ENCODE measurements around the gene CDS2.
"Not testable (repeated sequence)": the region's sequence is repeated elsewhere in the genome, so short reads cannot be mapped to it uniquely, and the experiment has no call there.

The CDS2 gene

GRCh38 chr20:5096463-5096862, 30.3 kb upstream of the CDS2 start:
- Histone ChIP-seq H3K36me3 (peaks cover 46% of the 10 kb centered on the region), H3K27ac (peak overlapping the region; percentile 87), H3K4me3 (ENCODE audit: low read depth, low read length) (no peak overlapping the region), H3K9me3 (ENCODE audit: severe bottlenecking) (no peaks in the 10 kb centered on the region), H3K27me3 (ENCODE audit: insufficient read depth, low read depth, severe bottlenecking) (no peaks in the 10 kb centered on the region)
- TF ChIP-seq, protein P1, sequence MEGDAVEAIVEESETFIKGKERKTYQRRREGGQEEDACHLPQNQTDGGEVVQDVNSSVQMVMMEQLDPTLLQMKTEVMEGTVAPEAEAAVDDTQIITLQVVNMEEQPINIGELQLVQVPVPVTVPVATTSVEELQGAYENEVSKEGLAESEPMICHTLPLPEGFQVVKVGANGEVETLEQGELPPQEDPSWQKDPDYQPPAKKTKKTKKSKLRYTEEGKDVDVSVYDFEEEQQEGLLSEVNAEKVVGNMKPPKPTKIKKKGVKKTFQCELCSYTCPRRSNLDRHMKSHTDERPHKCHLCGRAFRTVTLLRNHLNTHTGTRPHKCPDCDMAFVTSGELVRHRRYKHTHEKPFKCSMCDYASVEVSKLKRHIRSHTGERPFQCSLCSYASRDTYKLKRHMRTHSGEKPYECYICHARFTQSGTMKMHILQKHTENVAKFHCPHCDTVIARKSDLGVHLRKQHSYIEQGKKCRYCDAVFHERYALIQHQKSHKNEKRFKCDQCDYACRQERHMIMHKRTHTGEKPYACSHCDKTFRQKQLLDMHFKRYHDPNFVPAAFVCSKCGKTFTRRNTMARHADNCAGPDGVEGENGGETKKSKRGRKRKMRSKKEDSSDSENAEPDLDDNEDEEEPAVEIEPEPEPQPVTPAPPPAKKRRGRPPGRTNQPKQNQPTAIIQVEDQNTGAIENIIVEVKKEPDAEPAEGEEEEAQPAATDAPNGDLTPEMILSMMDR (IDR thresholded peaks at IDR 0.05; ENCODE audit: low read depth, low read length) = no peak
- DNase-seq = no peak

DNA sequence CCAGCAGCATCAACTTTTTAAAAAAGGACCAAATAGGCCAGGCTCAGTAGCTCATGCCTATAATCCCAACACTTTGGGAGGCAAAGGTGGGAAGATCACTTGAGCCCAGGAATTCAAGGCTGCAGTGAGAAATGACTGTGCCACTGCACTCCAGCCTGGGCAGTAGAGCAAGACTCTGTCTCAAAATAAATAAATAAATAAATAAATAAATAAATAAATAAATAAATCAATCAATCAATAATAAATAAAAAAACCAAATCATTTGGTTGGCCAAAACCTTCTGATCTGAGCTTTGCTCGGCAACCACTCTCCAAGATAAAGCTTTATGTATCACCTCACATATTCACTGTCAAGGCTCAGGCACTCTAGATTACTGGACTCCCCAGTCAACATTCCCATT, 27.8 kb upstream of the CDS2 start:
- peaks cover 59% of the 10 kb centered on the region for H3K36me3 ChIP-seq
- not testable (repeated sequence) for H3K27ac ChIP-seq; H3K9me3 ChIP-seq (ENCODE audit: severe bottlenecking); H3K27me3 ChIP-seq (ENCODE audit: insufficient read depth, low read depth, severe bottlenecking); DNase-seq; H3K4me3 ChIP-seq (ENCODE audit: low read depth, low read length)

GRCh38 chr20:5099909-5100308, 26.9 kb upstream of the CDS2 start:
- peaks cover 68% of the 10 kb centered on the region for H3K36me3 ChIP-seq
- DNase-seq, H3K27ac ChIP-seq: not testable (repeated sequence)

GRCh38 chr20:5100684-5101347, 26.0 kb upstream of the CDS2 start:
- Histone ChIP-seq H3K27ac (no peak overlapping the region), H3K9me3 (ENCODE audit: severe bottlenecking) (no peaks in the 10 kb centered on the region), H3K27me3 (ENCODE audit: insufficient read depth, low read depth, severe bottlenecking) (no peaks in the 10 kb centered on the region), H3K36me3 (peaks cover 76% of the 10 kb centered on the region), H3K4me3 (ENCODE audit: low read depth, low read length) (no peak overlapping the region)
- DNase-seq = peak; percentile 69
- TF ChIP-seq, protein P1 (IDR thresholded peaks at IDR 0.05; ENCODE audit: low read depth, low read length) = peak; percentile 71

More at GRCh38 chr20:5099909-5100308, 26.9 kb upstream of the CDS2 start:
- not testable (repeated sequence) for H3K9me3 ChIP-seq (ENCODE audit: severe bottlenecking); H3K27me3 ChIP-seq (ENCODE audit: insufficient read depth, low read depth, severe bottlenecking); H3K4me3 ChIP-seq (ENCODE audit: low read depth, low read length)

- no peak overlapping the region for H3K27ac ChIP-seq
- no peaks in the 10 kb centered on the region for H3K9me3 ChIP-seq (ENCODE audit: severe bottlenecking)
- no peak for DNase-seq
- TF ChIP-seq, protein P1 (IDR thresholded peaks at IDR 0.05; ENCODE audit: low read depth, low read length) = no peak
- no peaks in the 10 kb centered on the region for H3K27me3 ChIP-seq (ENCODE audit: insufficient read depth, low read depth, severe bottlenecking)
- peaks cover 91% of the 10 kb centered on the region for H3K36me3 ChIP-seq
- no peak overlapping the region for H3K4me3 ChIP-seq (ENCODE audit: low read depth, low read length)
These were observed 22.3 kb upstream of the CDS2 start for GRCh38 chr20:5104479-5104878.

- H3K4me3 ChIP-seq (ENCODE audit: low read depth, low read length) = no peak overlapping the region
- TF ChIP-seq, protein P1 (IDR thresholded peaks at IDR 0.05; ENCODE audit: low read depth, low read length) = no peak
- H3K27me3 ChIP-seq (ENCODE audit: insufficient read depth, low read depth, severe bottlenecking) = no peaks in the 10 kb centered on the region
- DNase-seq = no peak
- H3K9me3 ChIP-seq (ENCODE audit: severe bottlenecking) = no peaks in the 10 kb centered on the region
- H3K36me3 ChIP-seq = peaks cover 72% of the 10 kb centered on the region
- no peak overlapping the region for H3K27ac ChIP-seq
These were observed 17.5 kb upstream of the CDS2 start for GRCh38 chr20:5109276-5109675.

GRCh38 chr20:5113615-5113986, 13.2 kb upstream of the CDS2 start:
- Histone ChIP-seq H3K9me3 (ENCODE audit: severe bottlenecking) (no peaks in the 10 kb centered on the region), H3K36me3 (peaks cover 76% of the 10 kb centered on the region), H3K27ac (peak overlapping the region; percentile 84), H3K27me3 (ENCODE audit: insufficient read depth, low read depth, severe bottlenecking) (no peaks in the 10 kb centered on the region), H3K4me3 (ENCODE audit: low read depth, low read length) (peak overlapping the region; percentile 83)
- no peak for DNase-seq
- TF ChIP-seq, protein P1 (IDR thresholded peaks at IDR 0.05; ENCODE audit: low read depth, low read length) = no peak

Data from WERI-Rb-1 (cell line).